ENCODE data around the gene ZNF473. TPM values are rescaled to one million over a fixed set of nuclear protein-coding genes. Genes with fewer than 3 reads are reported as not detected.

Gene ZNF473
- total RNA-seq, 1 donor from 2014 or later = 9.7 TPM

GRCh38 chr19:50022823-50023222 lies 3.0 kb upstream of the ZNF473 start:
- Histone ChIP-seq H3K4me3 (no peak overlapping the region), H3K27me3 (no peaks in the 10 kb centered on the region), H3K79me2 (ENCODE audit: low read depth) (peaks cover 34% of the 10 kb centered on the region), H3K9ac (no peak overlapping the region), H3K4me2 (no peak overlapping the region), H3K27ac (no peak overlapping the region), H3K4me1 (peaks cover 8% of the 10 kb centered on the region), H2AFZ (replicated peaks) (no peak overlapping the region), H4K20me1 (ENCODE audit: low read depth) (no peaks in the 10 kb centered on the region), H3F3A (ENCODE audit: low read depth) (no peaks in the 10 kb centered on the region), H3K9me3 (ENCODE audit: low read depth) (no peaks in the 10 kb centered on the region), H3K36me3 (no peaks in the 10 kb centered on the region)
- Mint-ChIP-seq H3K4me1 (peaks cover 26% of the 10 kb centered on the region), H3K4me3 (no peak overlapping the region), H3K27ac (no peak overlapping the region), H3K9me3 (no peaks in the 10 kb centered on the region), H3K36me3 (peaks cover 8% of the 10 kb centered on the region), H3K27me3 (ENCODE audit: insufficient read depth, low read depth) (peaks cover 12% of the 10 kb centered on the region)
- TF ChIP-seq CTCF (IDR thresholded peaks at IDR 0.05) (no peak), EZH2phosphoT487 (IDR thresholded peaks at IDR 0.05) (no peak), EZH2 (IDR thresholded peaks at IDR 0.05) (no peak)
- no peak for DNase-seq (ENCODE audit: low spot score)

GRCh38 chr19:50024719-50025021 lies 1.1 kb upstream of the ZNF473 start:
- Mint-ChIP-seq H3K9me3 (no peaks in the 10 kb centered on the region), H3K27ac (peak overlapping the region; percentile 42)
- peaks cover 51% of the 10 kb centered on the region for H3K79me2 ChIP-seq (ENCODE audit: low read depth)

DNA sequence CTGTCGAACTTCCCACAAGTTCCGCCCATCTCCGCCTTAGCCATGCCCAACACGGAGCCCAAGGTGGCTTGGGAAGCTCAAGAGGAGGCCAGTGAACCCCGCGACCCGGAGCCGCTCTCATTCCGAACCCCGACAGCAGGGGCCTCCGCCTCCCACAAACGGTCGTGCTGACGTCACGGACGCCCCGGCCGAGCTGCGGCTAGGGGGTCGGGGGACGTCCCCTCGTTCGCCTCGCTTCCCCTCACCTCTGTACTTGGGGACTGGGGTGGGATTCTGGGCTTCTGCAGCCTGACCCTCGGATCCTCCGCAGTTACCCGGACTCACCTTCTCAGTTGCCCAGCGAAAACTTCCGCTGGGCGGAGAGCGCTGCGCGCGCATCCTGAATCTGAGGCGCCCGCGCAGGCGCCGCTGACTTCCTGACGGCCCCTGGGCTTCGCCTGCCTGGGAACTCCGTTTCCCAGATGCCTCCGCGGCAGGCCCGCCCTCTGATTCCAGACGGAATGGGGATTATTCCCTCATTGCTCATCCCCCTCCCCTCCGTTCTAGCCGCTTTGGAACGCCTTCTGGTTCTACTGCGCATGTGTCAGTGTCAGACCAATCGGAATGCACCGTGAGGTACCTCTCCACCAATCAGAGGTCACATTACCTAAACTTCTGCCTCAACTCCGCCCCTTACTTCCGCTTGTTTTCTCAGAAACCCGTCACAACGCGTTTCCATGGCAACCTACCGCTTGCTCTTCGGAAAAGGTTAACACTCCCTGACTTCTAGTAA lies 597 bp upstream of the ZNF473 start, which contains the start of gene VRK3:
Gene VRK3, minus strand, starts transcription at position 351 of the 772 bp plus-strand sequence. CDS start 9,210 bp downstream, outside the sequence.
- Histone ChIP-seq H3K79me2 (ENCODE audit: low read depth) (peaks cover 56% of the 10 kb centered on the region), H2AFZ (replicated peaks) (peak within 1 kb of the TSS; percentile 98), H3F3A (ENCODE audit: low read depth) (no peaks in the 10 kb centered on the region)

More at GRCh38 chr19:50024719-50025021, 1.1 kb upstream of the ZNF473 start:
- Histone ChIP-seq H3K27me3 (no peaks in the 10 kb centered on the region), H3F3A (ENCODE audit: low read depth) (no peaks in the 10 kb centered on the region), H3K4me3 (peak overlapping the region; percentile 93), H4K20me1 (ENCODE audit: low read depth) (no peaks in the 10 kb centered on the region), H3K27ac (no peak overlapping the region), H3K4me2 (peak overlapping the region; percentile 89), H3K9me3 (ENCODE audit: low read depth) (no peaks in the 10 kb centered on the region), H3K9ac (peak overlapping the region; percentile 59), H3K4me1 (peaks cover 8% of the 10 kb centered on the region), H3K36me3 (no peaks in the 10 kb centered on the region), H2AFZ (replicated peaks) (peak overlapping the region; percentile 98)
- Mint-ChIP-seq H3K27me3 (ENCODE audit: insufficient read depth, low read depth) (peaks cover 12% of the 10 kb centered on the region), H3K4me1 (peaks cover 26% of the 10 kb centered on the region), H3K4me3 (peak overlapping the region; percentile 96), H3K36me3 (peaks cover 11% of the 10 kb centered on the region)
- DNase-seq (ENCODE audit: low spot score) = no peak
- TF ChIP-seq EZH2phosphoT487 (IDR thresholded peaks at IDR 0.05) = no peak
- no peak for TF ChIP-seq EZH2 (IDR thresholded peaks at IDR 0.05)
- no peak for TF ChIP-seq CTCF (IDR thresholded peaks at IDR 0.05)

More for the DNA sequence above, 597 bp upstream of the ZNF473 start, which contains the start of gene VRK3:
- Mint-ChIP-seq H3K27me3 (ENCODE audit: insufficient read depth, low read depth) (peaks cover 12% of the 10 kb centered on the region), H3K27ac (peak within 1 kb of the TSS; percentile 99), H3K9me3 (no peaks in the 10 kb centered on the region), H3K4me1 (peaks cover 26% of the 10 kb centered on the region), H3K36me3 (peaks cover 11% of the 10 kb centered on the region), H3K4me3 (peak within 1 kb of the TSS; percentile 96)
- Histone ChIP-seq H3K4me3 (peak within 1 kb of the TSS; percentile 93), H3K27me3 (no peaks in the 10 kb centered on the region), H3K4me2 (peak within 1 kb of the TSS; percentile 89), H3K9me3 (ENCODE audit: low read depth) (no peaks in the 10 kb centered on the region), H3K36me3 (no peaks in the 10 kb centered on the region), H4K20me1 (ENCODE audit: low read depth) (no peaks in the 10 kb centered on the region), H3K27ac (peak within 1 kb of the TSS; percentile 42), H3K4me1 (peaks cover 8% of the 10 kb centered on the region), H3K9ac (peak within 1 kb of the TSS; percentile 59)
- DNase-seq (ENCODE audit: low spot score) = peak; percentile 100
- TF ChIP-seq CTCF (IDR thresholded peaks at IDR 0.05) (peak; percentile 18), EZH2phosphoT487 (IDR thresholded peaks at IDR 0.05) (no peak)
